KG1 (cell line): ENCODE results near the gene EHBP1.

Experiments used
- DNase-seq: peaks from one replicate; lab custom pipeline; 2025; lab: John Stamatoyannopoulos, UW

EHBP1 gene

DNA sequence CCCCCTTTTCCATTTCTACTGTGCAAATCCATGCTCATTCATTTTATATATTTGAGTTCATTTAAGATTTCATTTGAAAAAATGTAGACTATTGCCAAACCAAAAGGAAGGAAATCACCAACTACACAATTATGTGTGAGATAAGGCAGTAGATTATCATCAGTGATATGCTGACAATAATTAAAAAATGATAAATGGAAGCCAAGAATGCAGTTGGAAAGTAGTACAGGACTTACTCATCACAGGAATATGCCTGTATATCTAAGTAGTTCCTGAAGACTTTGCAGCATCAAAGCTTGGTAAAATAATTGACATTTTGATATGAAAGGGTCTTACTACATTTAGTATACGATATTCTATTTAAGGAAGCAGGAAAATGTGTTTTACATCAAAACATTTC is 179.0 kb downstream of the EHBP1 start:
- DNase-seq = no peak

DNA sequence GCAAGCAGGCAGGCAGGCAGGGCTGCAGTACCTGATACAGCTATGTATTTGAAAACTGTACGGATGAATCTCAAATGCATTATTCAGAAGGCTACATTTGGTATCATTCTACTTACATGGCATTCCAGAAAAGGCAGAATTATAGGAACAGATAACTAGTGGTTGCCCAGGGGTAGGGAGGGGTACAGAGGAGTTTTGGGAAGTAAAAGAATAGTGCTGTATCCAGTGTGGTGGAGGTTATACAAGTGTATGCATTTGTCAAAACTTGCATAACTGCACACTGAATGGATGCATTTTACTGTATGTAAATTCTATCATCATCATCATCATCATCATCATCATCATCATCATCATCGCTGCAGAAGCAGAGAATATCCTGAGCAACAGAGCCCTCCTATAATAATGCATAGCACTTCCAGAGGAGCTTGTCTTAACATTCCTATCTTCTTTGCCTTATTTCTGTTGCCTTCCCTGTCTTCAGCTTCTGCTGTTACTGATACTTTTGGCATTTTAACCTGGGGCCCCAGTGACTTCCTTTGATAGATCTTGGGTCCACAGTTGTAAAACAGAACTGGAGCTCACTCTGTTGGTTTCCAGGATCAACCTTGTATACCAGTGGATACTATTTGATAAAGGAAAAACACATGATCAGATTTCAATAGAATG is 189.6 kb downstream of the EHBP1 start:
- DNase-seq = no peak

DNA sequence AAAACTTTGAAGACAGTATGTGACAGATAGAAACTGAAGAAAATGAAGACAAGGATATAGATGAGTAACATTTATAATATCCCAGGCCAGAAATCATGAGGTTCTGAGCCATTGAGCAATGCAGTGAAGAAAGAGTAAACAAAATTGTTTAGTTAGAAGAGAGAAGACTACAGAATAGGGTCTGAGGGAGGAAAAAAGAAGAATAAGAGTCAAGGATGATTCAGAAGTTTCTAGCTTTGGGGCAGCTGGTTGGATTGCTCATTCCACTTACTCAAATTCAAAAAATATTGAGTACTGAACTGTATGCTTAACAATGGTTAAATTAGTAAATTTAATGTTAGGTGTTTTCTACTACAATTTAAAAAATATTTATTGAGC is 190.1 kb downstream of the EHBP1 start:
- no peak for DNase-seq

DNA sequence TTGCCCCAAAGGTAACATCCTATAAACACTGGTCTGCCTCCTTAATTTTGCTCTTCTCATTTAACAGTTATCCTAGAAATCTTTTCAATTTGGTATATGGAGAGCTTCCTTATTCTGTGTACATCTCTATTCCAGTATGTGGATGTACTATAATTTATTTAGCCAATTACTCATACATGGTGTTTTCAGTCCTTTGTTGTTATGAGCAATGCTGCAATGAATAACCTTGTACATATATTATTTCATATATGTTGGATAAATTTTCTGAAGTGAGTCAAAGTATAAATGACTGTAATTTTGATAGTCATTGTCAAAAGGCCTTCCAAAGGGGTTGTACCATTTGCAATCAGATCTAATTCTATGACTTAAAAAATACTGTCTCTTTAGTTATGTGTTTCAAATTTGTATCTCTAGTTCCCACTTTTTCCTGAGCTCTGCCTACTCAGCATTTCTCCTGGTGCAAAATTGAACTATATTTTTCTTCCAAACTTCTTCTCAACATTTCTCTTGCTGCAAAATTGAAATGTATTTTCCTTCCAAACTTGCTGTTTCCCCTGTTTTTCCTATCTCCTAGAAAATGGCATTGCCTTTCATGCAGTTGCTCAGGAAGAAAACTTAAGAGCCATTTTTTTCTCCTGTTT is 191.8 kb downstream of the EHBP1 start:
- DNase-seq = no peak

DNA sequence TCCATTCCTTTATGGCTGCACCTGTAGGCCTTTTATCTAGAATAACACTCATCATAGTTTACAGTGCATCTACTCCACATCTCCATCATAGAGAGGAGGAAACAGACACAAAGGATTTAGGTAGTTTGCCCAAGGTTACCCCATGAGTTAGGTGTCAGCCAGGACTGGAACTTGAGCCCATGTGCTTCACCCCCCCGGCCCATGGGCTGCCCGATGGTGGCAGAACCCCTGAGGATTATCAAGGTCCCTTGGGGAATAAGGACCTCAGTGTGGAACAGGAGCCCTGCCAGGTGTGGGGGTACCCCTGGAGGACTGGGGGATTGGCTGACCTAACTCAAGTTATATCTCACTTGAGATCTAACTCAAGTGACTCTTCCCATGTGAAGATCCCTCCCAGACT is 198.8 kb downstream of the EHBP1 start:
- no peak for DNase-seq

DNA sequence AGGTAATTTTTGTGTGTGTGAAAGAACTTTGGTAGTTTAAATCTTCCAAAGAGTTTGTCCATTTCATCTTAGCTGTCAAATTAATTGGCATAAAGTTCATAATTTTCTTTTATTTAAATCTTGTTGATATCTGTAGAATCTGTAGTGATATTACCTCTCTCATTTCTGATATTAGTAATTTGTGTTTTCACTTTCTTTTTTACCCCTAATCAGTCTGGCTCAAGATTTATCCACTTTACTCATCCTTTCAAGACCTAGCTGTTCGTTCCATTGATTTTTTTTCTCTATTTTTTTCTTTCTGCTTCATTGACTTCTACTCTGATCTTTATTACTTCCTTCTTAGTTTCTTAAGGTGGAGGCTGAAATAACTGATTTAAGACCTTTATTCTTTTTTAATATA is 202.6 kb downstream of the EHBP1 start:
- DNase-seq = no peak

DNA sequence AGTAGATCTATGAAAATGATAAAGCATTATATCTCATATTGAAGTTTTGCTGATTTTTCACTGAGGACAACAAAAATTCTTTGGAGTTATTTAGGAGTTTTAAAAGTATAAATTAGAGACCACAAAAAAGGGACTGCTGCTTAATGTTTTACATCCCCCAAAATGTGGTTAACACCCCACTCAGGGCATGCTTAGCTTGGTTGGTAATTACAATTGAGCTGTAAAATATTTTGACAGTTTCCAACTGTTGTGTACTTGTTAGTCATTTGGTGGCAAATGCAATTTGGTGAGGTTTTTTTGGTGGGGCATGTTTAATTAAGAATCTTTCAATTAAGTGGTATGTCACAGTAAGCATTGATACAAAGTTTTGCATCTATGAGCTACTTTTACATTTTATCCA is 207.8 kb downstream of the EHBP1 start:
- DNase-seq = no peak

DNA sequence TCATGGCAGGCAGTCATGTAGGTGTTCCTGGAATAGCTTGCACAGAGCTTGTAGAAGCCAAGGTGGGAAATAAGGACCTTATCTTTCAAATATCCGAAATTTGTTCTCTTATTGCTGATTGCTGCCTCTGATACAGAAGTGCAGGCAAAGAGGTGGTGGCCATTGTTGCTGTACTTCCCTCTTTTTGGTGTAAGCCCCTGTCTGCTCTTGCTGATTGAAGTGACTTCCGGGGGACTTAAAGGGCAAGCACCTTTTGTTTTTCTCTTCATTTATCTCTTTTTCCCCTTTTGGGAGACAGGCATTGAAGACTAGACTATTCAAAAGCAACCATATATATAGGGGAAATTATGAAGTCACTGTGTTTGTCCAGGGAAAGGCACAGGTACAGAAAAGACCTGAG is 213.5 kb downstream of the EHBP1 start:
- DNase-seq = no peak

DNA sequence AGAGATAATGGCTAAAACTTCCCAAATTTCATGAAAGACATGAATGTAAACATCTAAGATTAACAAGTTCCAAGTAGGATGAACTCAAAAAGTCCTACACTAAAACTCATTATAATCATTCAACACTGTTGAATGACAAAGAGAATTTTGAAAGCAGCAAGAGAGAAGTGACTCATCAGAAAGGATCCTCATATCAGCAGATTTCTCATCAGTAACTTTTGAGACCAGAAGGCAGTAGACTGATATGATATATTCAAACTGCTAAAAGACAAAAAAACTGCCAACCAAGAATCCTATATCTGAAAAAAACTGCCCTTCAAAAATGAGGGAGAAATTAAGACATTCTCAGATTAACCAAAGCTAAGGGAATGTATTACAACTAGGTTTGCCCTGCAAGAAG is 214.6 kb downstream of the EHBP1 start:
- no peak for DNase-seq

DNA sequence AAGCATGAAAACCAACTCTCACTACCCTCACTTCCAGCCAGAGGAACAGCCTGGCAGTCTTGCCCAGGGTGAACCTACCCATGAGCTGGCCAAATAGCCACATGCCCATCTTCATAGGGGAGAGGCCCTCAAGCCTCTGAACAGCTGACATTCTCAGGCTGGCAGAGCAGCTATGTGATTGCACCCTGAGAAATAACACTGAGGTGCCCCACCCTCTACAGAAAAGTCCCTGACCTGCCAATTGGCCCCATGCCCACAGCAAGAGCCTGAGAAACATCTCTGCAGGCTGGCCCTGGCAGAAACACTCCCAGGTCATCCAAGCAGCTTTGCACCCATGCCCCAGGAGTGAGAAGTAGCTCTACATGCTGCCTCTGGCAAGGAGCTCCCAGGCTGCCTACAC is 217.7 kb downstream of the EHBP1 start:
- no peak for DNase-seq

DNA sequence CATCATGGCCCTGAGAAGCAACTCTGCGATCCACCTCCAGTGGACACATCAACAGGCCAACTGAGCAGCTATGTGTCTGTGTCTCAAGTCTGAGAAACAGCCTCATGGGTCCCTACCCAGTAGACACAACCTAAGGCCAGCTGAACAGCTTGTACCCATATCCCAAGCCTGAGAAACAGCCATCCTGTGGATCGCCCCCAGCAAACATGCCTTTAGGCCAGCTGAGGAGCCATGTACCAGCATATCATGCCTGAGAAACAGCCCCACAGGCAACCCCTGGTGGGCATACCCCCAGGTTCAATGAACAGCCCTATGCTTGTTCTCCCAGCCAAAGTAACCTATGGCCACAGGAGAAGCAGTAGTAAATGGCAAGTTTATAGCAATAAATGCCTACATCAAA is 218.4 kb downstream of the EHBP1 start:
- DNase-seq = no peak

DNA sequence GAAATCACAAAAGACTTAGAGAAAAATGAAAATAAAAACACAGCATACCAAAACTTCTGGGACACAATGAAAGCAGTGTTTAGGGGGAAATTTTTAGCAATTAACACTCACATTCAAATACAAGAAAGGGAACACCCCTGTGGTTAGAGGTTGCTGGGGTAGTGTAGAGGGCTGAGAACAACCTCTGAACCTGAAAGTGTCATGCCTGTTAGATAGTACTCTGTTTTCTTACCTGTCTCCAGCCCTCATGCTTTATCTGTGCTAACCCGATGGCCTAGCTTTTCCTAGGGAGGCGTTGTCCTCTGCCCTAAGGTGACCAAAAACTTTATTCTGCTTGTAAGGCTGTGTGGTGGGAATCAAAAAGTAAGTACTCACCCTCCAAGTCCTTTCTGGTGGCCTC is 222.5 kb downstream of the EHBP1 start:
- no peak for DNase-seq

DNA sequence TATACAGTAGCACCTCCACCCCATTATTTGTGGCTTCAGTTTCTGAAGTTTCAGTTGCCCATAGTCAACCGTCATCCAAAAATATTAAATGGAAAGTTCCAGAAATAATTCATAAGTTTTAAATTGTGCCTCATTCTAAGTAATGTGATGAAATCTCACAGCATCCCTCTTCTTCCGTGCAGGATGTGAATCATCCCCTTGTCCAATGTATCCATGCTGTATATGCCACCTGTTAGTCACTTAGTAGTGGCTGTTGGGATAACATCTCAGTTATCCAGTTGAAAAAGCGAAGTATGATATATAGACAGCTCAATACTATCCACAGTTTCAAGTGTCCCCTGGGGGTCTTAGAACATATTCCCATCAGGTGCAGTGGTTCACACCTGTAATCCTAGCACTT is 226.0 kb downstream of the EHBP1 start:
- no peak for DNase-seq

DNA sequence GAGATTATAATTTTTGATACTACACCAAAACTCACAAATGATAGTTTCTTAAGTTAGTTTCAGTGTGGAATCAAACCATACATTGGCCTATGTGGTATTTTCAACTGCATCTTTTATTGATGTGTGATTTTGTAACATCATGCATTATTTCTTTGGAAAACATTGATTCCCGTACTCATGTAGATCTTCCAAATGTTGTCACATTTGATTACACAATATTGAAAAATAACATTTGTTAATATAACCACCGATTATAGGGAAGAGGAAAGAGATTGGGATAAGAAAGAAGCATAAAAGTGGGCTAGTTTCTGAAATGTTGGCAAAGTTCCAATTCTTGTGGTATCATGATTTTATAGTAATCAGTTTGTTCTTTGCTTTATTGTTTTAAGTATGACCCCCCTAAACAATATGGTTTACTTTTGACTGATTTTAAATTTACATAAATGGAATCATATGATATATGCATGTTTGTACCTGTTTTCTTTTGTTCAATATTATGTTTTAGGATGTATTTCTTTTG is 227.9 kb downstream of the EHBP1 start:
- DNase-seq = no peak

DNA sequence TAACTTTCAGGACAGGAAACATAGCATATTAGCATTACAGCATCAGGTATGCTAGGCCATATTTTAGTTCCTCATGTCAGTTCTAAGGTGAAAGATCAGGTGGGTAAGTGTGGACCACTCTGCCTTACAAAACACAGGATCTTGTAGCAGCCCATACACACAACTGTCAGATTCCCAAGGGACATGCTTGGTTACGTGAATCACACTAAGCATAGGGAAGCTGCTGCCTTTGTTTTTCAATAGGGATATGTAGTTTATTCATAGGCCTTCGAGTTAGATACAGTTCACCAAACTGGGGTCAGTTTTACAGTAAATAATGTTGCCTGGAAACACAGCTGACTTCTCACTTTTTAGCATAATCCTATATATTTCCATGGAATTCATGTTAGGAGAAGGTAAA is 229.0 kb downstream of the EHBP1 start:
- DNase-seq = no peak

DNA sequence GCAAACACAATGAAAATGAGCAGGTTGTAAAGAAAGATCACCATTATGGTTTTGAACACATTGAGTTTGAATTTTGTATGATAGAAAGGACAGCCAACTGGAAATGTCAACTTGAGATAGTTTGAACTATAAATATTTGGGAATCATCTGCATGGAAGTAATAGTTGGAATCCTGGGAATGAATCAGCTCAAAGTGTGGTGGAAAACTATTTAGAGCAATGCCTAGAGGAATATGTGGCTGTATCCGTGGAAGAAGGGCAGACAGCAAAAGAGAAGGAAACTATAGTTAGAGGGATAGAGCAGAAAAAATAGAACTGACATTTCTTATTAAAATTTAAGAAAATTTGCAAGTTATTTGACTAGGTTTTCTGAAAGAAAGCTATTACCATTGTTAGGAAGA is 232.6 kb downstream of the EHBP1 start:
- no peak for DNase-seq

DNA sequence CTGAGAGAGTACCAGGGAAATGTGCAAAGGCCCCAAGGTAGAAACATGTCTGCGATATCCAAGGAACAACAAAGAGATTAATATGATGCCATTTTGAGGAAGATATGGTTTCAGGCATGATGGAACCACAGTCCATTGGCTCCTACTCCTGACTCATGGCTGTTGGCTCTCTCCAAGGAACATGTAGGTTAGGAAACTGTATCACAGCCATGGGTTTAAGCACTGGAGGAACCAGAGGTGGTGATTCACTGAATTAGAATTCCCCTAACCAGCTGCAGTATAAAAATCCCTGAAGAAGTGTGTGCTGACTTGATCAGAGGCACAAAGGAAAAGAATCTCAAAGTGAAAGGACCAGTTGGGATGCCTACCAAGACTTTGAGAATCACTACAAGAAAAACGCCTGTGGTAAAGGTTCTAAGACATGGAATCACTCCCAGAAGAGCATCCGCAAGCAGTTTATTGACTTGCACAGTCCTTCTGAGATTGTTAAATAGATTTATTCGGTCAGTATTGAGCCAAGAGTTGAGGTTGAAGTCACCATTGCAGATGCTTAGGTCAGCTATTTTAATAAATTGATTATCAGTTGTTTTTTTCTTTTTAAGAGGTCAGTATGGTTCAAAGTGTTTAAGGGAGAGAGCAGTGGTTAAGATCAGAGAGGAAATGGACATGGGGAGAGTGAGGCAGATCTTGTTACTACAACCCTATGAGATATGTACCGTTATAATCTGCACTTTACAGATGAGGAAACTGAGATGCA is 234.4 kb downstream of the EHBP1 start:
- DNase-seq = no peak

DNA sequence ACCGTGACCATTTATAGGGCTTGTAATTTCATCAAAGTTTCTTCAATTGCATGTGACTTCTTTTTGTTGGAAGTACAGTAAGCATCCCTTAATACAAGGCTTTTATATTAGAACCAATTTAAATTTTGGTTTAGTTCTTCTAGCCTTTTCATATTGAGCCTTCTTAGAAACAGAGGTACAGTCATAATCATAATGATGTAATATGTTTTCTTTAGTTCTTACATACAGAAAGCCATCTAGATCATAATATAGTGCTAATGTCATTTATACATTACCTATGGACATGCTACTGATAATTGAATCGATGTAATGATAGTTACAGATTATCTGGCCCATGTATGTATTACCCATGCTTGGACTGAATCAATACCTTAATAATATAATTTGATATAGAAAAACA is 235.2 kb downstream of the EHBP1 start:
- no peak for DNase-seq

DNA sequence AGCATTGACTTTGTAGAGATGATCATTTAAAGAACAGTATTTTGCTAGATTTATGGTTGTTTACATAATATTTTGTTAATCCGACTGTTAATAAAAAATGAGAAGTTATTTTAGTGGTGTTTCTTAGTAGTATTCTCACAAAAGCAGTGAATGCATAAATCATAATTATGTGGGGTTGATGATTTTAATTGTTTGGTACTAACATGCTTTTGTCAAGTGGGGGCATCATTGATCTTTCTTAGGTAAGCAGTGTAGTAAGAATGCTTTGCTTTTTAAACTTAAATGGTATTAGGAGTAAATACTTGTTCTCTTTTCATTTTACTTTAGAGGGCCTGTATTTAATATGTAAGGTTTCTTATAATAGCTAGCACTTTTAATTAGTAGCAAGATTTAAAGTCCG is 235.9 kb downstream of the EHBP1 start:
- no peak for DNase-seq

DNA sequence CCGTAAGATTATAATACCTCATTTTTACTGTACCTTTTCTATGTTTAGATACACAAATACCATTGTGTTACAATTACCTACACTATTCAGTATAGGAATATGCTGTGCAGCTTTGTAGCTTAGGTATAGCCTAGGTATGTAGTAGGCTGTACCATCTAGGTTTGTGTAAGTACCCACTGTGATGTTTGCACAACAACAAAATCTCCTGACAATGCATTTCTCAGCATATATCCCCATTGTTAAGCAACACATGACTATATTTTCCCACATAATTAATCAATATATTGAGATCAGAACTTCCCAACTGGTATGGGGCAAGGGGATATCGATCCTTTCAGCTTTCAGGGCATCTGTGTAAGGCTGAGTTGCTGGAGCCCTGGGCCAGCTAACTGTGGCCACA is 238.8 kb downstream of the EHBP1 start:
- DNase-seq = no peak

DNA sequence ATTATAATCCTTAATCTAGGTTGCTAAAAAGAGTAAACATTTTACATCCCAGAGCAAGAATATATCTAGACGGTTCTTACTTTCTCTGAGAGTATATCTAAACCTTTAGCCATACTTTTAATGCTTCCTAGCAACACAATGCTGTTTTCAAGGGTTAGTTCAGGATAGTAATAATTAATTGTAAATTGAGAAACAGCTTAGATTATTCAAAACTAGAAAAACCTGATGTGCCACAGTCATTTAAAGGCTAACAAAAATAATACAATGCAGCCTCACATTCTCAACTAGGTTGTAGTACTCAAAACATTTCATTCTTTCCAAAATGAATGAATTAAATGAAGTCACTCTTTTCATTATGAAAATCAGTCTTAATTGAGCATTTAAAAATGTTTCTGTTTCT is 241.9 kb downstream of the EHBP1 start:
- DNase-seq = no peak

DNA sequence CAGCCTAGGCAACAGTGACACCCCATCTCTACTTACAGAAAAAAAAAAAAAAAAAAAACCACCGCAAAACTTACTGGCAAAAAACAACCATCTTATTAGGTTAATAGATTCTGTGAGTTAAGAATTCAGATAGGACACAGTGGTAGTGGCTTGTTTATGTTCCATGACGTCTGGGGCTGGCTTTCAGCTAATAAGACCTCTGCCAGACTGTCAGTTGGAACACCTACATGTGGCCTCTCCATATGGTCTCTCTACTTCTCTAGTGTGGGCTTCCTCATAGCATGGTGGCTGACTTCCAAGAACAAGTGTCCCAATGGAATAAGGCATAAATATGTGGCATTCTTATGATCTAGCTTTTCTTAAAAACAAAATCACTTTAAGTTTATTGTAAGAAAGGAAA is 251.1 kb downstream of the EHBP1 start:
- DNase-seq = no peak

DNA sequence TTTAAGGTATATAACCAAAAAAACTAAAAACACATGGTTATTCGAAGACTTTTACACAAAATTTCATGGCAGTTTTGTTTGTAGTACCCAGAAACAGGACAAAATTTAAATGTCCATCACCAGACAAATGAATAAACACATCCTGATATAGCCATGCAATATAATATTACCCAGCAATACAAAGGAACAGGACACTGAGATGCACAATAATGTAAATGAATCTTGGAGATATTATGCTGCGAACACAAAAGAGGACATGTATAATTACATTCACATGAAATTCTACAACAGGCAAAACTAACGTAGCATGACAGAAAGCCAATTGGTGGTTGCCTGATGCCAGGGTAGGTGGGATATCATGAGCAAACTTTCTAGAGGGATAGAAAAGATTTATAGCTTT is 252.7 kb downstream of the EHBP1 start:
- DNase-seq = no peak
